Stimulated activated naive CD8-positive, alpha-beta T cell treated with anti-CD3 and anti-CD28 coated beads, Interleukin-15, amount 100 ng/mL, for 72 hours (primary cell): Measurements from ENCODE around the gene FAM20C.
A peak's percentile ranks its signal among the peaks of the same experiment; 100 is the strongest.

ENCODE experiments used
- ATAC-seq: fragments of 150-1000 bp; cut with Tn5 transposase; 2 replicates; pipeline ENCODE4 v1.10.0; 2021; ENCODE audit warnings: mild to moderate bottlenecking, moderate library complexity
- DNase-seq, 2 donors: peaks; one replicate each; pipeline ENCODE4 v3.0.0; 2021 to 2022
- H3K27ac Mint-ChIP-seq, 2 donors: one replicate each; pipeline ENCODE4 v1.8.0; 2022; ENCODE audit warnings: mild to moderate bottlenecking in 2 of 2, mixed read lengths in 2 of 2, moderate library complexity in 2 of 2
- H3K27me3 Mint-ChIP-seq: one replicate; pipeline ENCODE4 v1.8.0; 2022; ENCODE audit warnings: mixed read lengths
- H3K4me1 Mint-ChIP-seq: one replicate; pipeline ENCODE4 v1.8.0; 2022; ENCODE audit warnings: mild to moderate bottlenecking, mixed read lengths
- H3K4me3 Mint-ChIP-seq, 2 donors: one replicate each; pipeline ENCODE4 v1.8.0; 2022; ENCODE audit warnings: mild to moderate bottlenecking in 2 of 2, mixed read lengths in 2 of 2, moderate library complexity in 1 of 2
- H3K9me3 Mint-ChIP-seq, 2 donors: one replicate each; pipeline ENCODE4 v1.8.0; 2022; ENCODE audit warnings: mixed read lengths in 2 of 2

Gene FAM20C

DNA sequence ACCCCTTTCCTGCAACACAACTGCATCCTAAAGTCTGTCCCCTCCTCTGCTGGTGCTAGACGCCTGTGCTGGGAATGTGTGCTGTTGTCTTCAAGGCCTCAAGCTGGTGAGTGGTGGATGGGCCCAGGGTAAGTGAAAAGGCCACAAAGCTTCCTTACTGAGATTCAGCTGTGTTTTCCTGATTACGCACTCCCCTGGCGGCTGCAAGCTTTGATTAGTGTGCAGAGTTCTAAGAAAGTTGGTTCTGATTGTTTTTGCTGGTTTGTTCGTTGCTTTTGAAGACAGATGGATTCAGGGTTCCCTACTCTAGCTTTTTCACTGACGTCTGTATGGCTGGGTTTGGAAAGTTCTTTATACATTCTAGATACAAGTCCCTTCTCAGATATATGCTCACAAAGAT, 85.7 kb downstream of the FAM20C start:
- no peak for DNase-seq
- peaks cover 17% of the 10 kb centered on the region for H3K27me3 Mint-ChIP-seq
- H3K4me3 Mint-ChIP-seq = no peak overlapping the region
- no peak overlapping the region for H3K27ac Mint-ChIP-seq
- H3K4me1 Mint-ChIP-seq = no peaks in the 10 kb centered on the region
- ATAC-seq = no peak
- H3K9me3 Mint-ChIP-seq = peaks cover 12 to 34% of the 10 kb centered on the region in 2 donors

DNA sequence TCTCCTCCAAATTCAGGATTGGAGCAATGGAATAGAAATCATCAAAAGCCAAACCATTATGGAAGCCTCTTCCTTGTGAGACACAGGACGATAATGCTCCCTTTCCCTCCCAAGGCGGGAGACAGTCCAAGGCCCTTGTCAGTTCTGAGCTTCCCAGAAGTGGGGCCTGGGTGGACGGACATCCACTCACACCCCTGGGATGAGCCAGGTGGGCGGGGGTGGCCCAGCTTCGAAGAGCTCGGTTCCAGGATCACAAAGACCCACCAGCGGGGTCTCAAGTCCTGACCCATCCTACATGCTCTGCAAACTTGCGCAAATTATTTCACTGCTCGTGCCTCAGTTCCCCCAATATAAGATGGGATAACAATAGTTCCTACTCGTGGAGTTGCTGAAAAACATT, 87.5 kb downstream of the FAM20C start:
- ATAC-seq = no peak
- Mint-ChIP-seq H3K4me3 (no peak overlapping the region), H3K27ac (no peak overlapping the region), H3K9me3 (peaks cover 4 to 17% of the 10 kb centered on the region in 2 donors), H3K27me3 (peaks cover 17% of the 10 kb centered on the region), H3K4me1 (no peaks in the 10 kb centered on the region)
- DNase-seq = no peak

DNA sequence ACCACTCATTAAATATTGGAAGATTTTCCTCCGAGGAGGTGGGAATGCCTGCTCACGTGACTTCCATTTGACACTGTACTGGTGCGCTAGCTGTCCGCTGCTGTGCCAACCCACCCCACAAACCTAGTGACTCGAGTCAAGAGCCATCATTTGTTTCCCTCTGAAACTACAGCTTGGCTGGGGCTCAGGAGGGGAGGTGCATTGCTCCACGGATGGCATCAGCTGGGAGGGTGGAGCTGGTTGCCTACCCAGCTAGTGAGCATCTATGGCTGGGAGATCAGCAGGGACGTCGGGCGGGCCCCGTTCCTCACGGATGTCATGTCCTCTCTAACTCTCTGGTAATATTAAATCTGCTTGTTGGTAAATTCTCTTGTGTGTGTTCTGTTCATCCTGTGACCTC, 88.1 kb downstream of the FAM20C start:
- H3K27me3 Mint-ChIP-seq = peaks cover 24% of the 10 kb centered on the region
- no peak for DNase-seq

GRCh38 chr7:281637-282036, 89.3 kb downstream of the FAM20C start:
- Mint-ChIP-seq H3K27me3 (peaks cover 29% of the 10 kb centered on the region), H3K4me3 (no peak overlapping the region), H3K27ac (no peak overlapping the region), H3K4me1 (no peaks in the 10 kb centered on the region), H3K9me3 (peaks cover 0 to 13% of the 10 kb centered on the region in 2 donors)
- DNase-seq (no peak), ATAC-seq (no peak)

More for the DNA sequence above, 88.1 kb downstream of the FAM20C start:
- H3K4me3 Mint-ChIP-seq = no peak overlapping the region
- H3K27ac Mint-ChIP-seq = no peak overlapping the region
- ATAC-seq = no peak
- peaks cover 0 to 13% of the 10 kb centered on the region in 2 donors for H3K9me3 Mint-ChIP-seq
- H3K4me1 Mint-ChIP-seq = no peaks in the 10 kb centered on the region

- ATAC-seq (no peak), DNase-seq (no peak)
- Mint-ChIP-seq H3K4me1 (no peaks in the 10 kb centered on the region), H3K4me3 (no peak overlapping the region), H3K27me3 (peaks cover 32% of the 10 kb centered on the region), H3K27ac (no peak overlapping the region), H3K9me3 (peaks cover 0 to 7% of the 10 kb centered on the region in 2 donors)
Measured at GRCh38 chr7:282621-283020, 90.2 kb downstream of the FAM20C start.

DNA sequence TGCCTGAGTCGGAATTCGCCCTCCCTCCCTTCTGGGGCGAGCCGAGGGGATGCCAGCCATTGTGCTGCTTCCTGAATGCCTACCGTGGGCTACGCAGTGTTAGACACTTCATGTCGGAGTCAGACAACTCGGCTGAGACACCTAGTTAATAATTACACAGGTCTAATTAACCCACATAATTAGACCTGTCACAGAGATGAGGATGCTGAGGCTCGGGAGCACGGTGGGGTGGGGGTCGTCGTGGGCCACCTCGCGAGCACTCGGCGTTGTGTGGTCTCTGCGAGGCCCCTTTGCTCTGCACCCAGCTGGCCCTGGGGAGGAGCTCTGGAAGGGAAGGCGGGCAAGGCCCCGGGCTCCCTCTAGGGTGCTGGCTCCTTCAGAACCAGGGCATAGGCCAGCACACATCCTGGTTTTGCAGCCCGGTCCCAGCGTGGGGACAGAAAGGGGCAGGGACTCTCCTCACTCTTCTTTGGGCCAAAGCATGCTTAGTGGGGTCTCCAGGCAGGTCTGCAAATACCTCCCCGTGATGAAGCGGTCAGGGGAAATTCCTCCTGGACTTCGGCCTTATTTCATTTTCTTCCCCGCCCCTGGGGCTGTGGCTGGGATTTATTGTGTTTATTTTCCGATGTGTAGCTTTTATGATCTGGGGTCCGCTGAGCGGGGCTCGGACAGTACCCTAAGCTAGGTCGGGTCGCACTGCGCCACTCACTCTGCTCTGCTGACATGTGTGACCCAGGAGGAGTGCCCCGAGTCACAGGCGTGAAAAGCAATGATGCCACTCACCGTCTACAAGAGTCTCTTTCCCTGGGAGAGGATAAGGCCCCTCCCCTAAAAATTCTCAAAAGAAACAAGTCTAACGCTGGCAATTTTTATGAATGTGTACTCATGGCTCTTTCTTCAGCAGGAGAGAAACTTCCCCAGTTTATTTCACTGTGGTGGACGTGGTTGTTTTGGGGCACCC, 92.7 kb downstream of the FAM20C start:
- Mint-ChIP-seq H3K27me3 (peaks cover 54% of the 10 kb centered on the region), H3K4me1 (no peaks in the 10 kb centered on the region), H3K27ac (no peak overlapping the region), H3K4me3 (no peak overlapping the region), H3K9me3 (no peaks in the 10 kb centered on the region)
- ATAC-seq = no peak
- DNase-seq = no peak

- DNase-seq (no peak), ATAC-seq (no peak)
- Mint-ChIP-seq H3K9me3 (no peaks in the 10 kb centered on the region), H3K27ac (no peak overlapping the region), H3K4me1 (no peaks in the 10 kb centered on the region), H3K4me3 (no peak overlapping the region), H3K27me3 (peaks cover 58% of the 10 kb centered on the region)
Measured at GRCh38 chr7:285731-286130, 93.4 kb downstream of the FAM20C start.

DNA sequence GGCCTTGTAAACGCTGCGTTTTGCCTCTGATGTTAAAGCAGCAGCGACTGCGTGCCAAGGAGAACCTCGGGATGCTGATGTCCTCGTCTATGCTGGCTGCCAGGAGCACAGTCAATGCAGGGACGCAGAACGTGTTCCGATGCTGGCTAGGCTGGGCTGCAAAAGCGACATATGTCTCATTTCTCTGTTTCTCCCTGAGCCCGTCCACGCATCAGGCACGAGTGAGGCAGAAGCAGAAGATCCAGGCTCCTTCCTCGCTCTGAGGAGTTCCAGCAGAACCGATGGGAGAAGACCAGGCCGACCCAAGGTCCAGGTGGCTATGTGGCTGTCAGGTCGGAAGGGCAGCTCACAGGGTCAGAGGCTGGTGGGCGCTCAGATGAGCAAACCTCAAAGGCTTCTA, 93.9 kb downstream of the FAM20C start:
- no peaks in the 10 kb centered on the region for H3K4me1 Mint-ChIP-seq
- H3K27me3 Mint-ChIP-seq = peaks cover 55% of the 10 kb centered on the region
- no peak for DNase-seq
- H3K9me3 Mint-ChIP-seq = no peaks in the 10 kb centered on the region
- H3K4me3 Mint-ChIP-seq = no peak overlapping the region
- ATAC-seq = no peak
- no peak overlapping the region for H3K27ac Mint-ChIP-seq

GRCh38 chr7:288671-289101, 96.3 kb downstream of the FAM20C start:
- H3K4me1 Mint-ChIP-seq = no peaks in the 10 kb centered on the region
- no peak overlapping the region for H3K4me3 Mint-ChIP-seq
- H3K27me3 Mint-ChIP-seq = peaks cover 71% of the 10 kb centered on the region
- ATAC-seq = no peak
- no peak overlapping the region for H3K27ac Mint-ChIP-seq
- no peaks in the 10 kb centered on the region for H3K9me3 Mint-ChIP-seq
- no peak for DNase-seq

DNA sequence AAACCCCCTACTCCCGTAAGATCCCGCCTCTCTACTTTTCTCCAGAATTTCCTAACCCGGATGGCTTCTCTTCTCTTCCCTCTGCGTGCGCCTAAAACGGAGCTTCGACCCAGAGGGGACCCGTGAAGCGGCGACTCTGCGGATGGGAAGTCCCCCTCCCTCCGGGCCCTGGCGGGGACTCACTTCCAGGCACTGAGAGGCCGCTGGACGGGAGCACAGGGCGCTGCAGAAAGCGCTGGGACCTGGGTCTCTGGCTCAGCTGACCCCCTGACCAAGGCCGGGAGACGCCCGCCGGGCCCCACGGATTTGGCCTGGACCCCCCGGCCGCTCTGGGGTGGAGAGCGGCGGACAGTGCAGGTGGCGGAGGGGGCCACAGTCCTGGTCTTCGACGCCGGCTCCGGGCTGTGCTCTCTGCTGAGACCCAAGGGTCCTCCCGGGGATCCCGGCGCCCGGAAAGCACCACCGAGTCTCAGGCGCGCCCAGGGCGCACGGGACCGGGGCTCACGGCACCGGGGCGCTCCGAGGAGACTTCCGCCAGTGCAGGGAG, 96.9 kb downstream of the FAM20C start:
- no peak overlapping the region for H3K4me3 Mint-ChIP-seq
- H3K27ac Mint-ChIP-seq = no peak overlapping the region
- ATAC-seq = no peak
- no peaks in the 10 kb centered on the region for H3K4me1 Mint-ChIP-seq
- no peak for DNase-seq
- H3K9me3 Mint-ChIP-seq = no peaks in the 10 kb centered on the region
- H3K27me3 Mint-ChIP-seq = peaks cover 77% of the 10 kb centered on the region

DNA sequence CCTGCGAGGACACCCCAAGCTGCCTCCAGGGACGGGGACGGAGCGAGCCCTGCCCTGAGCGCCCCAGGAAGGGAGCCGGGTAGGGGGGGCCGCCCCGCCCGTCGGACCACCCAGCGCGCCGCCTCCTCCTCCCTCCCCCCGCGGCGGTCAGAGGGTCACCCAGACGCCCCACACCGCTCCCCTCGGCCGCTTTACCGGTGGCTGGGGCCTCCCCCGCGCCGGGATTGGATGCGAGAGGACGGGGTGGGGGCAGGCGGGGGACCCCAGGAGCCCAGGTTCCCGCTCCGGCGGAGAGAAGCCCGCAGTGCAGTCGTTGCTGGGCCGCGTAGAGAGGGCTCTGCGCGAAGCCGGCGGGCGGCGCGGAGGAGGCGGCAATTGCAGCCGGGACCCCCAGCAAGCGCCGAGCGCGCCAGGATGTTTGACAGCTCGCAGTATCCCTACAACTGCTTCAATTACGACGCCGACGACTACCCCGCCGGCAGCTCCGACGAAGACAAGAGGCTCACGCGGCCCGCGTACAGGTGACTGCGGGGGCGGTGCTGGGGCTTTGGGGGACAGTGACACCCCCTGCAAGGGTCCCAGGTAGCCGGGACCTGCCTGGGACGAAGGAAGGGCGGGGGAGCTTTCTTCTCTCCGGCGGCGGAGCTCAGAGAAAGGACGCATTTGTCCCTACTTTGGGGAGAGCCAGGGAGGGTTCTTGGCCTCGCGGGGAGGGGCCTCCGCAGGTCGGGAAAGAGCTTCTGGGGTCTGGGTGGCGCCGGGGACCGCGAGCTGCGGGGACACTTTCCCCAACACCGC, 97.6 kb downstream of the FAM20C start, which contains the start of gene FOXL3:
Gene FOXL3, plus strand, starts transcription at position 415 of the 798 bp plus-strand sequence. Its CDS starts 0 bp downstream, at position 415.
- no peak for ATAC-seq
- Mint-ChIP-seq H3K4me1 (no peaks in the 10 kb centered on the region), H3K27ac (peak within 1 kb of the TSS in 1 of 2 donors; percentile 42), H3K4me3 (no peak within 1 kb of the TSS), H3K27me3 (peaks cover 81% of the 10 kb centered on the region), H3K9me3 (no peaks in the 10 kb centered on the region)
- no peak for DNase-seq

DNA sequence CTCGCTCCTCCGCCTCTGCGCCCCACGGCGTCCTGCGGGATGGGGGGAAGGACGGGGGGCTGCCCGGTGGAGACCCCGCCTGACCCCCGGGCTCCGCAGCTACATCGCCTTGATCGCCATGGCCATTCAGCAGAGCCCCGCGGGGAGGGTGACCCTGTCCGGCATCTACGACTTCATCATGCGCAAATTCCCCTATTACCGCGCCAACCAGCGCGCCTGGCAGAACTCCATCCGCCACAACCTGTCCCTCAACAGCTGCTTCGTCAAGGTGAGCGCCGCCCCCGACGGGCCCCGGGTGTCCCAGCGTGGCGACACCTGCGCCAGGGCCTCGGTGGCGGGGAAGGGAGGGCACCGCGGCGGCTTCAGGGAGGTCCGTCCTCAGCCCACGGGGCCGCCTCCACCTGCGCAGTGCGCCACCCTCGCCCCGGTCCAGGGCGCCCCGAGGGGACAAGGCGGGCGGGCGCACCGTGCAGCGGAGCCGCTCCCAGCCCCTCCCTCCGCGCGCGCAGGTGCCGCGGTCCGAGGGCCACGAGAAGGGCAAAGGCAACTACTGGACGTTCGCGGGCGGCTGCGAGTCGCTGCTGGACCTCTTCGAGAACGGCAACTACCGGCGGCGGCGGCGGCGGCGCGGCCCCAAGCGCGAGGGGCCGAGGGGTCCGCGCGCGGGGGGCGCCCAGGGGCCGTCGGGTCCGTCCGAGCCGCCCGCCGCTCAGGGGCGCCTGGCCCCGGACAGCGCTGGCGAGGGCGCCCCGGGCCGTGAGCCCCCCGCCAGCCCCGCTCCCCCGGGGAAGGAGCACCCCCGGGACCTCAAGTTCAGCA, 98.4 kb downstream of the FAM20C start:
- Mint-ChIP-seq H3K4me3 (no peak overlapping the region), H3K27ac (no peak overlapping the region), H3K27me3 (peaks cover 74% of the 10 kb centered on the region), H3K4me1 (no peaks in the 10 kb centered on the region), H3K9me3 (no peaks in the 10 kb centered on the region)
- ATAC-seq (no peak), DNase-seq (no peak)

- DNase-seq = no peak
- H3K4me1 Mint-ChIP-seq = no peaks in the 10 kb centered on the region
- ATAC-seq = no peak
- no peak overlapping the region for H3K27ac Mint-ChIP-seq
- no peak overlapping the region for H3K4me3 Mint-ChIP-seq
- H3K9me3 Mint-ChIP-seq = no peaks in the 10 kb centered on the region
- peaks cover 72% of the 10 kb centered on the region for H3K27me3 Mint-ChIP-seq
Measured at GRCh38 chr7:291373-292092, 99.2 kb downstream of the FAM20C start.

DNA sequence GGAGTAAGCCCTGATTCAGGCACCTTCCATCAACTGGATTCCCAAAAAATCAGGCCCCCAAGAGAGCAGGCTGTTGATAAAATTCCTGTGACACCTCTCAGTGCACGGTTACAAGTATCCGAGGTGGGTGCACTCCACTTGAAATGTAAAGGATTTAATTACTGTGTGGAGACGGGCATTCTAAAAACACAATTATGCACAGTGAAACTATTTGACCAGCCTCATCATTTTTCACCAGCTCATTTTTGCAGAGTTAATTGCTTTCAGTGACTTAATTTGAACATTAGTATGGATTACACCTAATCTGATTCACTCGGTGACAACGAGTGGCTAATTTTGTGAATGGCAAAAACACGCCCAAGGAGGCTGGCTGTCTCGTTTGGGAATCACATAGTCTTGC, 99.9 kb downstream of the FAM20C start:
- ATAC-seq (no peak), DNase-seq (no peak)
- Mint-ChIP-seq H3K27me3 (peaks cover 68% of the 10 kb centered on the region), H3K4me1 (no peaks in the 10 kb centered on the region), H3K9me3 (no peaks in the 10 kb centered on the region), H3K27ac (no peak overlapping the region), H3K4me3 (no peak overlapping the region)
